ENCODE results near the gene RNF31. TPM values are rescaled to one million over a fixed set of nuclear protein-coding genes. Genes with fewer than 3 reads are reported as not detected.

The RNF31 gene
- polyA plus RNA-seq, 1 donor from 2014 or later, result 98.7 TPM

- TF ChIP-seq CTCF (IDR thresholded peaks at IDR 0.05; ENCODE audit: poor library complexity, severe bottlenecking) (no peak), POLR2AphosphoS5 (IDR thresholded peaks at IDR 0.05) (no peak), SMC3 (conservative IDR thresholded peaks at IDR 0.05; ENCODE audit: poor library complexity) (no peak)
These were observed 42.2 kb downstream of the RNF31 start (continued) for GRCh38 chr14:24189460-24189859.

GRCh38 chr14:24190416-24190815, 43.1 kb downstream of the RNF31 start:
- H3K4me2 ChIP-seq (ENCODE audit: low read length), result no peak overlapping the region
- no peaks in the 10 kb centered on the region for H3K9me2 ChIP-seq (ENCODE audit: insufficient read depth, low read length)
- peaks cover 4% of the 10 kb centered on the region for H4K20me1 ChIP-seq (ENCODE audit: insufficient read depth)
- H3K27ac ChIP-seq (ENCODE audit: low read length), result no peak overlapping the region
- no peak overlapping the region for H3K4me3 ChIP-seq (ENCODE audit: low read length)
- no peaks in the 10 kb centered on the region for H3K27me3 ChIP-seq (ENCODE audit: insufficient read depth, low read depth, low read length)
- H2AFZ ChIP-seq (ENCODE audit: low read depth, low read length), result no peak overlapping the region
- H3K9ac ChIP-seq (ENCODE audit: low read length), result no peak overlapping the region
- TF ChIP-seq SMC3 (conservative IDR thresholded peaks at IDR 0.05; ENCODE audit: poor library complexity), result no peak
- H3K36me3 ChIP-seq (ENCODE audit: insufficient read depth, low read length), result no peaks in the 10 kb centered on the region
- H3K79me2 ChIP-seq (replicated peaks; ENCODE audit: insufficient read depth, low read length), result peaks cover 3% of the 10 kb centered on the region
- no peaks in the 10 kb centered on the region for H3K9me3 ChIP-seq (ENCODE audit: low read length)
- H3F3A ChIP-seq (ENCODE audit: insufficient read depth, low read length, poor library complexity, severe bottlenecking), result no peaks in the 10 kb centered on the region

GRCh38 chr14:24192933-24193332, 45.6 kb downstream of the RNF31 start:
- H3K4me2 ChIP-seq (ENCODE audit: low read length), result no peak overlapping the region
- peaks cover 3% of the 10 kb centered on the region for H4K20me1 ChIP-seq (ENCODE audit: insufficient read depth)
- no peak overlapping the region for H3K4me3 ChIP-seq (ENCODE audit: low read length)
- no peak overlapping the region for H3K9ac ChIP-seq (ENCODE audit: low read length)
- H3K79me2 ChIP-seq (replicated peaks; ENCODE audit: insufficient read depth, low read length), result peaks cover 3% of the 10 kb centered on the region
- H2AFZ ChIP-seq (ENCODE audit: low read depth, low read length), result no peak overlapping the region
- no peak overlapping the region for H3K27ac ChIP-seq (ENCODE audit: low read length)
- no peaks in the 10 kb centered on the region for H3K9me3 ChIP-seq (ENCODE audit: low read length)
- no peaks in the 10 kb centered on the region for H3K9me2 ChIP-seq (ENCODE audit: insufficient read depth, low read length)
- H3F3A ChIP-seq (ENCODE audit: insufficient read depth, low read length, poor library complexity, severe bottlenecking), result no peaks in the 10 kb centered on the region
- H3K27me3 ChIP-seq (ENCODE audit: insufficient read depth, low read depth, low read length), result no peaks in the 10 kb centered on the region
- TF ChIP-seq EZH2 (IDR thresholded peaks at IDR 0.05; ENCODE audit: borderline replicate concordance, insufficient read depth, low read length, poor library complexity, severe bottlenecking) (no peak), RAD21 (conservative IDR thresholded peaks at IDR 0.05) (no peak), EP300 (conservative IDR thresholded peaks at IDR 0.05; ENCODE audit: poor library complexity, severe bottlenecking) (no peak), TAF1 (IDR thresholded peaks at IDR 0.05; ENCODE audit: low read depth) (no peak), SMC3 (conservative IDR thresholded peaks at IDR 0.05; ENCODE audit: poor library complexity) (no peak)
- no peaks in the 10 kb centered on the region for H3K36me3 ChIP-seq (ENCODE audit: insufficient read depth, low read length)

- Histone ChIP-seq H3K36me3 (ENCODE audit: insufficient read depth, low read length) (no peaks in the 10 kb centered on the region), H4K20me1 (ENCODE audit: insufficient read depth) (no peaks in the 10 kb centered on the region), H3K27me3 (ENCODE audit: insufficient read depth, low read depth, low read length) (no peaks in the 10 kb centered on the region), H2AFZ (ENCODE audit: low read depth, low read length) (peak overlapping the region; percentile 73), H3K27ac (ENCODE audit: low read length) (peak overlapping the region; percentile 92), H3K9me2 (ENCODE audit: insufficient read depth, low read length) (no peaks in the 10 kb centered on the region), H3K9ac (ENCODE audit: low read length) (peak overlapping the region; percentile 93), H3K79me2 (replicated peaks; ENCODE audit: insufficient read depth, low read length) (peaks cover 3% of the 10 kb centered on the region), H3K9me3 (ENCODE audit: low read length) (no peaks in the 10 kb centered on the region), H3K4me3 (ENCODE audit: low read length) (peak overlapping the region; percentile 92), H3F3A (ENCODE audit: insufficient read depth, low read length, poor library complexity, severe bottlenecking) (no peaks in the 10 kb centered on the region), H3K4me2 (ENCODE audit: low read length) (peak overlapping the region; percentile 76)
- TF ChIP-seq POLR2AphosphoS5 (IDR thresholded peaks at IDR 0.05) (no peak), CTCF (IDR thresholded peaks at IDR 0.05; ENCODE audit: poor library complexity, severe bottlenecking) (no peak), RAD21 (conservative IDR thresholded peaks at IDR 0.05) (no peak), MXI1 (conservative IDR thresholded peaks at IDR 0.05; ENCODE audit: poor library complexity, severe bottlenecking) (no peak), SMC3 (conservative IDR thresholded peaks at IDR 0.05; ENCODE audit: poor library complexity) (no peak), EP300 (conservative IDR thresholded peaks at IDR 0.05; ENCODE audit: poor library complexity, severe bottlenecking) (no peak), TAF1 (IDR thresholded peaks at IDR 0.05; ENCODE audit: low read depth) (no peak), REST (IDR thresholded peaks at IDR 0.05; ENCODE audit: borderline replicate concordance) (no peak), EZH2 (IDR thresholded peaks at IDR 0.05; ENCODE audit: borderline replicate concordance, insufficient read depth, low read length, poor library complexity, severe bottlenecking) (no peak)
These were observed 47.0 kb downstream of the RNF31 start for GRCh38 chr14:24194186-24194872.

All from neural cell (in vitro differentiated cells).